HepG2 (cell line): Measurements from ENCODE around the gene COPE.

ENCODE experiments used
- EP300 ChIP-seq, 3 experiments: sonication (generic) in 1 of 3; formaldehyde crosslinking in 1 of 3; IDR thresholded peaks; 2 replicates each; pipeline versions ENCODE4 v1.5.1 to v1.6.1; 2011 to 2020; ENCODE audit warnings: low read depth in 2 of 3, low read length in 2 of 3, borderline replicate concordance in 1 of 3, improper control_type of control experiment in 1 of 3, mild to moderate bottlenecking in 1 of 3, missing genetic modification reagents in 1 of 3, moderate library complexity in 1 of 3
- NR2C2 ChIP-seq: sonication (generic); formaldehyde crosslinking; IDR thresholded peaks from 2 replicates; pipeline ENCODE4 v1.4.0; 2020; ENCODE audit warnings: missing genetic modification reagents, mild to moderate bottlenecking, moderate library complexity, borderline replicate concordance
- SNAPC5 ChIP-seq: sonication (generic); formaldehyde crosslinking; IDR thresholded peaks from 2 replicates; pipeline ENCODE4 v1.8.1; 2023; ENCODE audit warnings: mild to moderate bottlenecking, missing genetic modification reagents, borderline replicate concordance
- ZNF138 ChIP-seq: sonication (generic); formaldehyde crosslinking; IDR thresholded peaks from 2 replicates; pipeline ENCODE4 v1.5.0; 2020; ENCODE audit warnings: mild to moderate bottlenecking, low read depth, missing genetic modification reagents
- ZNF24 ChIP-seq: fragments of 450-650 bp; IDR thresholded peaks from 2 replicates; pipeline ENCODE4 v1.6.1; 2017; ENCODE audit warnings: antibody characterized with exemption, mild to moderate bottlenecking
- ZNF432 ChIP-seq: sonication (generic); formaldehyde crosslinking; IDR thresholded peaks from 2 replicates; pipeline ENCODE4 v1.5.0; 2020; ENCODE audit warnings: missing genetic modification reagents, mild to moderate bottlenecking, borderline replicate concordance
- ZSCAN9 ChIP-seq: IDR thresholded peaks from 2 replicates; pipeline ENCODE4 v1.6.1; 2016; ENCODE audit warnings: borderline replicate concordance
- TF ChIP-seq, protein P1 (sequence below): sonication (generic); formaldehyde crosslinking; IDR thresholded peaks from 2 replicates; pipeline ENCODE4 v1.5.0; 2020; ENCODE audit warnings: mild to moderate bottlenecking, missing genetic modification reagents, moderate library complexity
- TF ChIP-seq, protein P2 (sequence below): sonication (generic); formaldehyde crosslinking; IDR thresholded peaks from 2 replicates; pipeline ENCODE4 v1.8.0; 2022; ENCODE audit warnings: mild to moderate bottlenecking, missing genetic modification reagents, moderate library complexity
- TF ChIP-seq, protein P3 (sequence below): sonication (generic); formaldehyde crosslinking; IDR thresholded peaks from 2 replicates; pipeline ENCODE4 v1.8.0; 2022; ENCODE audit warnings: missing genetic modification reagents, mild to moderate bottlenecking, inconsistent platforms, borderline replicate concordance

GRCh38 chr19:18861235-18861634 is 58.0 kb downstream of the COPE start:
- TF ChIP-seq, protein P1, sequence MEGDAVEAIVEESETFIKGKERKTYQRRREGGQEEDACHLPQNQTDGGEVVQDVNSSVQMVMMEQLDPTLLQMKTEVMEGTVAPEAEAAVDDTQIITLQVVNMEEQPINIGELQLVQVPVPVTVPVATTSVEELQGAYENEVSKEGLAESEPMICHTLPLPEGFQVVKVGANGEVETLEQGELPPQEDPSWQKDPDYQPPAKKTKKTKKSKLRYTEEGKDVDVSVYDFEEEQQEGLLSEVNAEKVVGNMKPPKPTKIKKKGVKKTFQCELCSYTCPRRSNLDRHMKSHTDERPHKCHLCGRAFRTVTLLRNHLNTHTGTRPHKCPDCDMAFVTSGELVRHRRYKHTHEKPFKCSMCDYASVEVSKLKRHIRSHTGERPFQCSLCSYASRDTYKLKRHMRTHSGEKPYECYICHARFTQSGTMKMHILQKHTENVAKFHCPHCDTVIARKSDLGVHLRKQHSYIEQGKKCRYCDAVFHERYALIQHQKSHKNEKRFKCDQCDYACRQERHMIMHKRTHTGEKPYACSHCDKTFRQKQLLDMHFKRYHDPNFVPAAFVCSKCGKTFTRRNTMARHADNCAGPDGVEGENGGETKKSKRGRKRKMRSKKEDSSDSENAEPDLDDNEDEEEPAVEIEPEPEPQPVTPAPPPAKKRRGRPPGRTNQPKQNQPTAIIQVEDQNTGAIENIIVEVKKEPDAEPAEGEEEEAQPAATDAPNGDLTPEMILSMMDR (CRISPR knock-in tag) = no peak
- TF ChIP-seq ZNF432 (CRISPR knock-in tag) (no peak), ZSCAN9 (CRISPR knock-in tag) (no peak), ZNF138 (no peak), SNAPC5 (CRISPR knock-in tag) (no peak), ZNF24 (no peak), EP300 (IDR thresholded peaks at IDR 0.05; ENCODE audit: low read depth in 2 of 2, low read length in 2 of 2) (no peak), EP300 (CRISPR knock-in tag; IDR thresholded peaks at IDR 0.05; ENCODE audit: borderline replicate concordance) (no peak), NR2C2 (no peak)
- TF ChIP-seq, protein P2, sequence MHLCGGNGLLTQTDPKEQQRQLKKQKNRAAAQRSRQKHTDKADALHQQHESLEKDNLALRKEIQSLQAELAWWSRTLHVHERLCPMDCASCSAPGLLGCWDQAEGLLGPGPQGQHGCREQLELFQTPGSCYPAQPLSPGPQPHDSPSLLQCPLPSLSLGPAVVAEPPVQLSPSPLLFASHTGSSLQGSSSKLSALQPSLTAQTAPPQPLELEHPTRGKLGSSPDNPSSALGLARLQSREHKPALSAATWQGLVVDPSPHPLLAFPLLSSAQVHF (CRISPR knock-in tag) = no peak
- TF ChIP-seq, protein P3, sequence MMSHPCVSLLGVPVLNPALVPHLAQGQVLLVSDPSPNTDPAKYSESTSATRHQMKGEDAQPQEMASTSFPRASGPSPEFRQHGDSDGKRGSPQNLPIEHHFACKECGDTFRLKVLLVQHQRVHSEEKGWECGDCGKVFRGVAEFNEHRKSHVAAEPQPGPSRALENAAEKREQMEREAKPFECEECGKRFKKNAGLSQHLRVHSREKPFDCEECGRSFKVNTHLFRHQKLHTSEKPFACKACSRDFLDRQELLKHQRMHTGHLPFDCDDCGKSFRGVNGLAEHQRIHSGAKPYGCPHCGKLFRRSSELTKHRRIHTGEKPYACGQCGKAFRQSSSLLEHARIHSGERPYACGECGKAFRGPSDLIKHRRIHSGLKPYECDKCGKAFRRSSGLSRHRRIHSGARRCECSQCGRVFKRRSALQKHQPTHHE = no peak
